HG03521 (cell line): Measurements from ENCODE around the gene NXF1.
A peak's percentile ranks its signal among the peaks of the same experiment; 100 is the strongest.
"Not testable (repeated sequence)": the region's sequence is repeated elsewhere in the genome, so short reads cannot be mapped to it uniquely, and the experiment has no call there.

Experiments used
- ATAC-seq: cut with Tn5 transposase; IDR thresholded peaks from one replicate; pipeline ENCODE4 v1.9.1; 2021; ENCODE audit warnings: mild to moderate bottlenecking, moderate library complexity; ENCODE audit not compliant: unreplicated experiment

The NXF1 gene

GRCh38 chr11:62805076-62805892 lies at the start of gene NXF1:
Gene NXF1 (minus strand): TSS chr11:62805440. CDS start chr11:62805356, 84 bp downstream.
- ATAC-seq, result peak; percentile 81

GRCh38 chr11:62854013-62854824 lies 49.0 kb upstream of the NXF1 start:
- ATAC-seq, result no peak

GRCh38 chr11:62853279-62853965 lies 48.2 kb upstream of the NXF1 start:
- ATAC-seq, result no peak

DNA sequence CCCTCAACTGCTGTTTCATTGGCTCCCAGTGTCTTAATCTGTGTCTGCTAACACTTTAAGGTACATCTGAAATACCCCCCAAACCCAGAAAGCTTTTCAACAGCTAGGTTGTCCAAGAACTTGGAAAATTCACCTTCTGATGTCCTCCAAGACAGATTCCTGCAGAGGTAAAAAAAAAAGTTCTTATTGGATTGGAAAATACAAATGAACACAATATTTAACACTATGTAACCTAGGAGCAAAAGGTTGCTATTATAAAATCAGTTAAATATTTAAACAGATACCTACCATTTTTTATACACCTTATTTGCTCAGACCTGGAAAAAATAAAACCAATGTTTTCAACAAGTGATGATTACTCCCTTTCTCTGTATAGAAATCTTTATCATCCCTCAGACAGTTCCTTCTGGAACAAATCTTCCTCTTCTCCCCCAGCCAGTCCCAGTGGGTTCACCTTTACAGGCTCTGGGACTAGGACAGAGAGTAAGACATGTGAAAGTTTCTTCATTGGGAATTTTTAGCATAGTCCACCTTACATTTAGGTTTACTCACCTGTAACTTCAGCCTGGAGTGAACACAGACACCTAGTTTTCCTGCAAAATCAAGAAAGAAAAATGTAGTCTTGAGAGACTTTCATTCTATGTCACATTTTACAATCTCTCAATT lies 47.4 kb upstream of the NXF1 start:
- no peak for ATAC-seq

DNA sequence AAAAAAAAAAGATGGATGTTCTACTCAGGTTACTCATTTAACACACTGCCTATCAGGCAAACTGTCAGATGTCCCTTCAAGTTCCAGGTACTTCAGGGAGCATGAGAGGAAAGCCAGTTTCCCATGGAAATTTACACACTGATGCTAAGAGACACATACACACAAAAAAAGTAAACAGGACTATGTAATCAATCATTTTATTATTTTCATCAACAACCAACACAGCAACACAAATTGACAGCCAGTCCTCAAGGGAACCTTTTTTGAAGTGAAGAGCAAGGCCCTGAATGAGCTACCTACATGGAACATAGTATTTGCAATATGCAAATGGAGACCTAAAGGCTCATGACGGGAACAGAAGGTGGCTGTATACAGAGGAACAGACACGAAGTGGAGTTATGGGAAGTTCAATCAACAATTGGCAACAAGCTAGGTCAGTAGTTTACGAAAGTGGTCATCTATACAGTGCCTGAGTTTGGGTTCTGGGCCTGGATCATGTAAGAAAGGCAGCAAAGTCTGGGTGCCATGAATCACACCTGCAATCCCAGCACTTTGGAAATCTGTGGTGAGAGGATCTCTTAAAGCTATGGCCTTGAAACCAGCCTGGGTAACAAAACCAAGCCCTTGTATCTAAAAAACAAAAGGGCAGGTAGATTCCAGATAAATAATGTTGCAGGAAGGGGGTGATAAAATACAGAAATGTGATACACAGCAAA lies 46.7 kb upstream of the NXF1 start:
- no peak for ATAC-seq

DNA sequence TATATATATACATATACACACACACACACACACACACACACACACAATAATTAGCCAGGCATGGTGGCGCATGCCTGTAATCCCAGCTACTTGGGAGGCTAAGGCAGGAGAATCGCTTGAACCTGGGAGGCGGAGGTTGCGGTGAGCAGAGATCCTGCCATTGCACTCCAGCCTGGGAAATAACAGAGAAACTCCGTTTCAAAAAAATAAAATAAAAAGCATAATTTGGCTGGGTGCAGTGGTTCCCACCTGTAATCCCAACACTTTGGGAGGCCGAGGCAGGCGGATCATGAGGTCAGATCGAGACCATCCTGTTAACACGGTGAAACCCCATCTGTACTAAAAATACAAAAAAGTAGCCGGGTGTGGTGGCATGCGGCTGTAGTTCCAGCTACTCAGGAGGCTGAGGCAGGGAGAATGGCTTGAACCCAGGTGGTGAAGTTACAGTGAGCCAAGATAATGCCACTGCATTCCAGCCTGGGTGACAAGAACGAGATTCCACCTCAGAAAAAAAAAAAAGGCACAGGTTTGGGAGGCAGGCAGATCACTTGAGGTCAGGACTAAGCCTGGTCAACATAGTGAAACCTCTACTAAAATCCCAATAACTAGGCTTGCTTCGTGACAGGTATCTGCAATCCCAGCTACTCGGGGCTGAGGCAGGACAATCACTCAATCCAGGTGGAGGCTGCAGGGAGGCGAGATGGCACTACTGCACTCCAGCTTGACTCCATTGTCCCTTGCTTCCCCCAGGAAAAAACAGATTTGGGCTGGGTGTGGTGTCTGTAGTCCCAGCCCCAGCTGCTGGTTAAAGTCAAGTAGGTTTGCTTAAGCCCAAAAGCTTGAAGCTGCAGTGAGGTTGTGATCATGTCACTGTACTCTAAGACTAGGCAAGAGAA lies 45.9 kb upstream of the NXF1 start:
- no peak for ATAC-seq

- ATAC-seq, result no peak
These were observed 42.6 kb upstream of the NXF1 start for GRCh38 chr11:62847767-62848314.

DNA sequence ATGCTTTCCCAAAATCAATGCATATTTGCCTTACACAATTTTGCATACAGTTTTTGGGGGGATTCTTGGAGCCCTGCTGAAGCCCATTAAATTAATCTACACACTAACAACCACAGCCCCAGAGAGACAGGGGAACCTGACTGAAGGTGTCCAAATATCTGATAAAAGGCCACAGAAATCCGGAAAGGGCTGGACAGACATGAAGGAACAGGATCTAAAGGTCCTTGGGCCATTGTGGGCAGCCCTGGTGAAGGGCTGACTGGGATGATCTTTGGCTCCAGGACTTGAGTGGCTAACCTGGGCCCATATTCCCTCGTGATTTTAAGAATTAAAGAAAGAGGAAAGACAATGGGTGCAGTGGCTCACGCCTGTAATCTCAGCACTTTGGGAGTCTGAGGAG lies 40.9 kb upstream of the NXF1 start:
- ATAC-seq, result no peak

- ATAC-seq, result no peak
These were observed 38.9 kb upstream of the NXF1 start for GRCh38 chr11:62844154-62844553.

- no peak for ATAC-seq
These were observed 38.2 kb upstream of the NXF1 start for GRCh38 chr11:62843466-62843865.

DNA sequence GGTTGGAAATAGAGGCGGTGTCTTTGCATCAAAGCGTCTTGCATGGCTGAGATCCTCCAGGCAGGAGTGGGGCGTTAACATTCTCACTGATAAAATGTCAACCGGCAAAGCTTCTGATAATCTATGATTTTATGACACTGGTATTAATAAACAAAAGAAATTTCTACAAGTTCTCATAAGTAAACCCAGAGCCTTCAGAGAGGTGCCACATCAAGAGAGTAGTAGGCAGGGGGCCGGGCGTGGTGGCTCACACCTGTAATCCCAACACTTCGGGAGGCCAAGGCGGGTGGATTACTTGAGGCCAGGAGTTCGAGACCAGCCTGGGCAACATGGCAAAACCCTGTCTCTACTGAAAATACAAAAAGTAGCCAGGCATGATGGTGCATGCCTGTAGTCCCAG lies 37.7 kb upstream of the NXF1 start:
- ATAC-seq, result not testable (repeated sequence)

DNA sequence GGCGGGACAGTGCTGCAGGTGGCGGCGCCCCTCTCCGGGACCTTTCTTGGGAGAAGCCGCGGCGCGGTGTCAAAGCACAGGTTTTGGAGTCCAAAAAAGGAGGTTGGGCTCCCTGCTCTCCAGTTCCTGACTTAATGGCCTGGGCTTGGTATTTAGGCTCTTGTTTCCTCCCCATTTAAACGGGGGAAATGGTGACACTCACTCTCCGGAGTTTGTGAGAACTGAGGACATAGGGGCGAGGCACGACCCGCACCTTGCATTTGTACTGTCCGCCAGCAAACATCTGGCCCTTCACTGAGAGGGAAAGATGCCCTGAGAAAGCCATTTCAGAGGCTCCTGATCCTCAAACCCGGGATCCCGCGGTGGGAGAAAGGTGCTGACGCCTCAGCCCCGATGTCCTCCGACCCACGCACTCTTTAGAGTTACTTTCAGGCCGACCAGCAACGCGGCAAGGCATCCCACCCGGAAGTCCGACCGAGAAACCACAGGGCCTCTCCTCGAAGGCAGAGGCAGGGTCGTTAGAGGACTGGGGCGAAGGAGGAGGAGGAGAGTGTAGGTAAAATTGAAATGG lies 37.0 kb upstream of the NXF1 start:
- no peak for ATAC-seq

DNA sequence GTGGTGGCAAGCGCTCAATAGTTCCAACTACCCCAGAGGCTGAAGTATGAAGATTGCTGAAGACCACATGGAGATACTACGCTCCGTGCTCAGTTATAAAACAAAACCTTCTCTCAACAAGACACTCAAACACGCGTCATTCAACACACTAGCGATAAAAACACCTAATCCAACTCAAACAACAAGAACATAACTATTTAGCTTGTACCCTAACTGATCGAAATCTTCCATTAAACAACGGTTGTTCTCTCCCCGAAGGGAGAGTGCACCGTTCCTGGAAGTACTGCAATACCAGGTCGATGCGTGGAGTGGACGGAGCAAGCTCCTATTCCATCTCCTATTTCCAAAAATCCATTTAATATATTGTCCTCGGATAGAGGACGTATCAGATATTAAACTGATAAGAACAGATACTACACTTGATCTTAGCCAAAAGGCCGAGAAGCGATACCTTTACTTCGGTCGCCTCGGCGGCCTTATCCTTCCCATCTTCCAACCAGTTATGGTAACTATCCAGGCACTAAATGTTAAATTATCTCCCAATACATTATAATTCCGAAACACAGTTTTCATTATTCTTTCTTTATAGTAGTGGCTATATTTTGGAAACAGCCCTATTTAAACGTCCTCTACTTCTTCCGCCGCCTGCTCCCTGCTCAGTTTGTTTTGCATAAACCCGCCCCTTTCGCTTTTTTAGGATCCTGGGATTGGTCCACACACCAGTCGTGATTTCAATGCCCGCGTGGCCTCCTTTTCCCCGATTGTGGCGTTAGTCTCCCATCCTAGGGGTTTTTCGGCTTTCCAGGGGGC lies 36.3 kb upstream of the NXF1 start:
- ATAC-seq, result peak; percentile 50

GRCh38 chr11:62840721-62841360 lies 35.6 kb upstream of the NXF1 start:
- not testable (repeated sequence) for ATAC-seq

- ATAC-seq, result peak; percentile 51
These were observed 34.1 kb upstream of the NXF1 start, which contains the start of gene WDR74 for GRCh38 chr11:62839050-62839945. Gene WDR74 (minus strand): TSS chr11:62839590. CDS start chr11:62839570, 20 bp downstream.

- ATAC-seq, result no peak
These were observed 30.1 kb upstream of the NXF1 start for GRCh38 chr11:62835336-62835735.
